Karpas-422 (cell line): ENCODE measurements around the gene RRP1. TPM values are rescaled to one million over a fixed set of nuclear protein-coding genes. Genes with fewer than 3 reads are reported as not detected.

ENCODE experiments used
- DNase-seq: peaks from one replicate; pipeline ENCODE4 v3.0.0-alpha.2; 2015
- H2AFZ ChIP-seq: fragments of 200-600 bp; sonication (generic); 2 replicates; pipeline ENCODE4 v1.6.1; 2014; ENCODE audit warnings: antibody characterized with exemption, low read length, mixed read lengths
- H3K27ac ChIP-seq: fragments of 200-600 bp; sonication (generic); 2 replicates; pipeline ENCODE4 v1.5.1; 2014; ENCODE audit warnings: mild to moderate bottlenecking, low read length, moderate library complexity
- H3K27me3 ChIP-seq: fragments of 200-600 bp; sonication (generic); 2 replicates; pipeline ENCODE4 v1.6.1; 2014; ENCODE audit warnings: low read length, mixed read lengths
- H3K36me3 ChIP-seq: fragments of 200-600 bp; sonication (generic); 2 replicates; pipeline ENCODE4 v1.6.1; 2014; ENCODE audit warnings: low read length, mixed read lengths; ENCODE audit not compliant: insufficient read depth
- H3K4me1 ChIP-seq: fragments of 200-600 bp; sonication (generic); 2 replicates; pipeline ENCODE4 v1.6.1; 2014; ENCODE audit warnings: mild to moderate bottlenecking, low read length, mixed read lengths
- H3K4me2 ChIP-seq: fragments of 200-600 bp; sonication (generic); 2 replicates; pipeline ENCODE4 v1.6.1; 2014; ENCODE audit warnings: low read length, low read depth, mild to moderate bottlenecking; ENCODE audit not compliant: poor library complexity, severe bottlenecking
- H3K4me3 ChIP-seq: fragments of 200-600 bp; sonication (generic); 2 replicates; pipeline ENCODE4 v1.5.1; 2014; ENCODE audit warnings: mild to moderate bottlenecking, antibody characterized with exemption, low read length, mixed read lengths
- H3K79me2 ChIP-seq: fragments of 200-600 bp; sonication (generic); 2 replicates; pipeline ENCODE4 v1.6.1; 2014; ENCODE audit warnings: mild to moderate bottlenecking, low read length, mixed read lengths
- H3K9ac ChIP-seq: fragments of 200-600 bp; sonication (generic); 2 replicates; pipeline ENCODE4 v1.6.0; 2014; ENCODE audit warnings: low read length
- H3K9me2 ChIP-seq: fragments of 200-600 bp; sonication (generic), shearing (Covaris generic); replicated peaks from 2 replicates; pipeline ENCODE4 v1.6.0; 2014; ENCODE audit warnings: mild to moderate bottlenecking, low read length, moderate library complexity; ENCODE audit not compliant: insufficient read depth
- H3K9me3 ChIP-seq: fragments of 300-700, 200-600 bp; sonication (generic); 2 replicates; pipeline ENCODE4 v1.6.1; 2014; ENCODE audit warnings: low read length, mixed read lengths
- H4K20me1 ChIP-seq: fragments of 200-600 bp; sonication (generic); 2 replicates; pipeline ENCODE4 v1.6.1; 2014; ENCODE audit warnings: mild to moderate bottlenecking, antibody characterized with exemption, low read length, low read depth; ENCODE audit not compliant: insufficient read depth
- total RNA-seq: library from RNA; depleted of rRNA; stranded (reverse); fragments of >200 nt; shearing (Covaris generic); gene quantifications from 2 replicates; pipeline ENCODE4 v1.2.3, GENCODE V29; 2014; ENCODE audit warnings: low replicate concordance

The RRP1 gene
- total RNA-seq, 1 experiment from 2014 or later = 28.8 TPM

GRCh38 chr21:43748622-43749021, 40.8 kb upstream of the RRP1 start:
- H4K20me1 ChIP-seq = no peaks in the 10 kb centered on the region
- no peaks in the 10 kb centered on the region for H3K27me3 ChIP-seq
- H3K9me3 ChIP-seq = no peaks in the 10 kb centered on the region
- no peak overlapping the region for H3K9ac ChIP-seq
- no peak overlapping the region for H2AFZ ChIP-seq
- peaks cover 4% of the 10 kb centered on the region; the same call in 1 of the 2 replicates for H3K36me3 ChIP-seq
- no peak overlapping the region for H3K4me3 ChIP-seq
- H3K79me2 ChIP-seq = no peaks in the 10 kb centered on the region
- no peak overlapping the region for H3K27ac ChIP-seq
- peaks cover 6% of the 10 kb centered on the region; the same call in 1 of the 2 replicates for H3K4me1 ChIP-seq
- H3K4me2 ChIP-seq = no peak overlapping the region
- DNase-seq = no peak
- H3K9me2 ChIP-seq = no peaks in the 10 kb centered on the region

GRCh38 chr21:43749651-43750262, 39.6 kb upstream of the RRP1 start:
- H3K9me2 ChIP-seq = no peaks in the 10 kb centered on the region
- H3K79me2 ChIP-seq = no peaks in the 10 kb centered on the region
- no peak overlapping the region for H3K4me2 ChIP-seq
- no peak overlapping the region for H2AFZ ChIP-seq
- no peaks in the 10 kb centered on the region for H4K20me1 ChIP-seq
- H3K36me3 ChIP-seq = peaks cover 10% of the 10 kb centered on the region; the same call in 1 of the 2 replicates
- H3K9me3 ChIP-seq = no peaks in the 10 kb centered on the region
- no peak overlapping the region for H3K27ac ChIP-seq
- no peak for DNase-seq
- no peak overlapping the region for H3K4me3 ChIP-seq
- H3K4me1 ChIP-seq = peaks cover 6% of the 10 kb centered on the region; the same call in 1 of the 2 replicates
- H3K9ac ChIP-seq = no peak overlapping the region
- H3K27me3 ChIP-seq = no peaks in the 10 kb centered on the region

GRCh38 chr21:43750339-43751033, 38.9 kb upstream of the RRP1 start:
- no peaks in the 10 kb centered on the region for H4K20me1 ChIP-seq
- H3K4me1 ChIP-seq = peaks cover 6% of the 10 kb centered on the region; the same call in 1 of the 2 replicates
- no peaks in the 10 kb centered on the region for H3K79me2 ChIP-seq
- no peaks in the 10 kb centered on the region for H3K9me3 ChIP-seq
- peaks cover 11% of the 10 kb centered on the region for H3K36me3 ChIP-seq
- DNase-seq = no peak
- H3K9ac ChIP-seq = no peak overlapping the region
- H3K9me2 ChIP-seq = no peaks in the 10 kb centered on the region
- no peak overlapping the region for H3K4me3 ChIP-seq
- H3K4me2 ChIP-seq = no peak overlapping the region
- no peaks in the 10 kb centered on the region for H3K27me3 ChIP-seq
- H2AFZ ChIP-seq = no peak overlapping the region
- no peak overlapping the region for H3K27ac ChIP-seq

- H2AFZ ChIP-seq = no peak overlapping the region
- H4K20me1 ChIP-seq = no peaks in the 10 kb centered on the region
- no peaks in the 10 kb centered on the region for H3K27me3 ChIP-seq
- H3K79me2 ChIP-seq = no peaks in the 10 kb centered on the region
- H3K27ac ChIP-seq = no peak overlapping the region
- peaks cover 17% of the 10 kb centered on the region for H3K36me3 ChIP-seq
- no peak overlapping the region for H3K4me3 ChIP-seq
- H3K4me2 ChIP-seq = no peak overlapping the region
- no peaks in the 10 kb centered on the region for H3K9me3 ChIP-seq
- peaks cover 6% of the 10 kb centered on the region; the same call in 1 of the 2 replicates for H3K4me1 ChIP-seq
- DNase-seq = no peak
- no peak overlapping the region for H3K9ac ChIP-seq
- H3K9me2 ChIP-seq = no peaks in the 10 kb centered on the region
Measured at GRCh38 chr21:43751955-43752591, 37.3 kb upstream of the RRP1 start.

GRCh38 chr21:43752758-43753438, 36.5 kb upstream of the RRP1 start:
- no peak overlapping the region for H3K27ac ChIP-seq
- no peaks in the 10 kb centered on the region for H3K79me2 ChIP-seq
- H3K4me1 ChIP-seq = peaks cover 6% of the 10 kb centered on the region; the same call in 1 of the 2 replicates
- no peaks in the 10 kb centered on the region for H3K27me3 ChIP-seq
- DNase-seq = no peak
- H3K4me2 ChIP-seq = no peak overlapping the region
- no peak overlapping the region for H3K9ac ChIP-seq
- H3K9me3 ChIP-seq = no peaks in the 10 kb centered on the region
- H3K9me2 ChIP-seq = no peaks in the 10 kb centered on the region
- no peak overlapping the region for H3K4me3 ChIP-seq
- no peak overlapping the region for H2AFZ ChIP-seq
- H3K36me3 ChIP-seq = peaks cover 17% of the 10 kb centered on the region; the same call in 1 of the 2 replicates
- H4K20me1 ChIP-seq = no peaks in the 10 kb centered on the region

GRCh38 chr21:43753439-43753799, 36.0 kb upstream of the RRP1 start:
- H3K9ac ChIP-seq = no peak overlapping the region
- H3K4me1 ChIP-seq = peaks cover 6% of the 10 kb centered on the region; the same call in 1 of the 2 replicates
- H4K20me1 ChIP-seq = no peaks in the 10 kb centered on the region
- no peaks in the 10 kb centered on the region for H3K9me3 ChIP-seq
- H3K79me2 ChIP-seq = no peaks in the 10 kb centered on the region
- H2AFZ ChIP-seq = no peak overlapping the region
- H3K4me3 ChIP-seq = no peak overlapping the region
- H3K9me2 ChIP-seq = no peaks in the 10 kb centered on the region
- no peak for DNase-seq
- no peak overlapping the region for H3K4me2 ChIP-seq
- peaks cover 17% of the 10 kb centered on the region; the same call in 1 of the 2 replicates for H3K36me3 ChIP-seq
- no peaks in the 10 kb centered on the region for H3K27me3 ChIP-seq
- no peak overlapping the region for H3K27ac ChIP-seq

GRCh38 chr21:43754948-43755781, 34.2 kb upstream of the RRP1 start:
- H3K4me3 ChIP-seq = no peak overlapping the region
- no peaks in the 10 kb centered on the region for H3K4me1 ChIP-seq
- H3K27me3 ChIP-seq = no peaks in the 10 kb centered on the region
- H3K36me3 ChIP-seq = peaks cover 17% of the 10 kb centered on the region; the same call in 1 of the 2 replicates
- DNase-seq = peak; percentile 64
- H3K9ac ChIP-seq = no peak overlapping the region
- H2AFZ ChIP-seq = no peak overlapping the region
- H4K20me1 ChIP-seq = no peaks in the 10 kb centered on the region
- H3K27ac ChIP-seq = no peak overlapping the region
- no peak overlapping the region for H3K4me2 ChIP-seq
- no peaks in the 10 kb centered on the region for H3K79me2 ChIP-seq
- H3K9me2 ChIP-seq = no peaks in the 10 kb centered on the region
- no peaks in the 10 kb centered on the region for H3K9me3 ChIP-seq
